Activated T-cell treated with anti-CD3 and anti-CD28 coated beads, Interleukin-2, amount 50 U/mL, for 24 hours (primary cell): ENCODE measurements around the gene CAPN5.

Experiments used
- DNase-seq: peaks from one replicate; pipeline ENCODE4 v3.0.0-alpha.2; 2020
- H3K27ac Mint-ChIP-seq: 2 replicates; pipeline ENCODE4 v1.8.0; 2020; ENCODE audit warnings: mild to moderate bottlenecking, mixed read lengths
- H3K27me3 Mint-ChIP-seq: 2 replicates; pipeline ENCODE4 v1.8.0; 2020; ENCODE audit warnings: mixed read lengths
- H3K36me3 Mint-ChIP-seq: 2 replicates; pipeline ENCODE4 v1.8.0; 2020; ENCODE audit warnings: low read depth, mixed read lengths
- H3K4me1 Mint-ChIP-seq: 2 replicates; pipeline ENCODE4 v1.8.0; 2020; ENCODE audit warnings: low read depth, mixed read lengths
- H3K4me3 Mint-ChIP-seq: 2 replicates; pipeline ENCODE4 v1.8.0; 2020; ENCODE audit warnings: mild to moderate bottlenecking, moderate library complexity, mixed read lengths
- H3K9me3 Mint-ChIP-seq: 2 replicates; pipeline ENCODE4 v1.8.0; 2020; ENCODE audit warnings: mixed read lengths

CAPN5 gene

GRCh38 chr11:77149716-77150392, 83.1 kb downstream of the CAPN5 start:
- H3K27ac Mint-ChIP-seq = no peak overlapping the region
- no peaks in the 10 kb centered on the region for H3K27me3 Mint-ChIP-seq
- peaks cover 42% of the 10 kb centered on the region for H3K4me1 Mint-ChIP-seq
- H3K4me3 Mint-ChIP-seq = no peak overlapping the region
- DNase-seq = no peak
- H3K9me3 Mint-ChIP-seq = no peaks in the 10 kb centered on the region
- H3K36me3 Mint-ChIP-seq = no peaks in the 10 kb centered on the region

GRCh38 chr11:77150836-77151235, 84.1 kb downstream of the CAPN5 start:
- DNase-seq = no peak
- no peaks in the 10 kb centered on the region for H3K27me3 Mint-ChIP-seq
- no peaks in the 10 kb centered on the region for H3K36me3 Mint-ChIP-seq
- no peak overlapping the region for H3K4me3 Mint-ChIP-seq
- peaks cover 42% of the 10 kb centered on the region for H3K4me1 Mint-ChIP-seq
- H3K27ac Mint-ChIP-seq = no peak overlapping the region
- H3K9me3 Mint-ChIP-seq = no peaks in the 10 kb centered on the region

GRCh38 chr11:77151804-77152509, 85.2 kb downstream of the CAPN5 start:
- peak; percentile 63 for DNase-seq
- peaks cover 42% of the 10 kb centered on the region for H3K4me1 Mint-ChIP-seq
- H3K9me3 Mint-ChIP-seq = no peaks in the 10 kb centered on the region
- peak overlapping the region; percentile 12 for H3K4me3 Mint-ChIP-seq
- peak overlapping the region; percentile 86 for H3K27ac Mint-ChIP-seq
- H3K27me3 Mint-ChIP-seq = no peaks in the 10 kb centered on the region
- no peaks in the 10 kb centered on the region for H3K36me3 Mint-ChIP-seq

- Mint-ChIP-seq H3K27ac (peak overlapping the region; percentile 86), H3K36me3 (no peaks in the 10 kb centered on the region), H3K4me1 (peaks cover 34% of the 10 kb centered on the region), H3K9me3 (no peaks in the 10 kb centered on the region), H3K27me3 (no peaks in the 10 kb centered on the region), H3K4me3 (no peak overlapping the region)
- no peak for DNase-seq
These were observed 86.1 kb downstream of the CAPN5 start for GRCh38 chr11:77152846-77153245.

- Mint-ChIP-seq H3K4me3 (no peak overlapping the region), H3K9me3 (no peaks in the 10 kb centered on the region), H3K27me3 (no peaks in the 10 kb centered on the region), H3K4me1 (peaks cover 28% of the 10 kb centered on the region), H3K36me3 (no peaks in the 10 kb centered on the region), H3K27ac (no peak overlapping the region)
- DNase-seq = no peak
These were observed 86.8 kb downstream of the CAPN5 start for GRCh38 chr11:77153276-77154185.

GRCh38 chr11:77154381-77155081, 87.8 kb downstream of the CAPN5 start:
- H3K4me3 Mint-ChIP-seq = no peak overlapping the region
- H3K27me3 Mint-ChIP-seq = no peaks in the 10 kb centered on the region
- DNase-seq = no peak
- H3K4me1 Mint-ChIP-seq = peaks cover 26% of the 10 kb centered on the region
- no peaks in the 10 kb centered on the region for H3K9me3 Mint-ChIP-seq
- H3K36me3 Mint-ChIP-seq = no peaks in the 10 kb centered on the region
- no peak overlapping the region for H3K27ac Mint-ChIP-seq

GRCh38 chr11:77155082-77155475, 88.3 kb downstream of the CAPN5 start:
- no peaks in the 10 kb centered on the region for H3K9me3 Mint-ChIP-seq
- no peak overlapping the region for H3K27ac Mint-ChIP-seq

GRCh38 chr11:77155556-77156130, 88.9 kb downstream of the CAPN5 start:
- Mint-ChIP-seq H3K27ac (no peak overlapping the region), H3K36me3 (no peaks in the 10 kb centered on the region), H3K27me3 (no peaks in the 10 kb centered on the region), H3K4me3 (no peak overlapping the region), H3K9me3 (no peaks in the 10 kb centered on the region), H3K4me1 (peaks cover 26% of the 10 kb centered on the region)
- DNase-seq = no peak

More at GRCh38 chr11:77155082-77155475, 88.3 kb downstream of the CAPN5 start:
- Mint-ChIP-seq H3K36me3 (no peaks in the 10 kb centered on the region), H3K4me3 (no peak overlapping the region), H3K27me3 (no peaks in the 10 kb centered on the region), H3K4me1 (peaks cover 26% of the 10 kb centered on the region)
- no peak for DNase-seq

- Mint-ChIP-seq H3K27me3 (no peaks in the 10 kb centered on the region), H3K4me3 (no peak overlapping the region), H3K27ac (no peak overlapping the region), H3K4me1 (peaks cover 22% of the 10 kb centered on the region), H3K9me3 (no peaks in the 10 kb centered on the region), H3K36me3 (no peaks in the 10 kb centered on the region)
- DNase-seq = no peak
These were observed 89.8 kb downstream of the CAPN5 start for GRCh38 chr11:77156396-77157195.

GRCh38 chr11:77158041-77158695, 91.4 kb downstream of the CAPN5 start:
- Mint-ChIP-seq H3K27ac (no peak overlapping the region), H3K4me1 (peaks cover 6% of the 10 kb centered on the region), H3K36me3 (no peaks in the 10 kb centered on the region), H3K27me3 (no peaks in the 10 kb centered on the region), H3K4me3 (no peak overlapping the region), H3K9me3 (no peaks in the 10 kb centered on the region)
- DNase-seq = no peak

- no peaks in the 10 kb centered on the region for H3K4me1 Mint-ChIP-seq
- H3K27ac Mint-ChIP-seq = no peak overlapping the region
- no peak for DNase-seq
- no peaks in the 10 kb centered on the region for H3K27me3 Mint-ChIP-seq
- no peak overlapping the region for H3K4me3 Mint-ChIP-seq
- H3K9me3 Mint-ChIP-seq = no peaks in the 10 kb centered on the region
- no peaks in the 10 kb centered on the region for H3K36me3 Mint-ChIP-seq
These were observed 92.6 kb downstream of the CAPN5 start for GRCh38 chr11:77159219-77159936.

GRCh38 chr11:77159937-77160495, 93.2 kb downstream of the CAPN5 start:
- Mint-ChIP-seq H3K9me3 (no peaks in the 10 kb centered on the region), H3K36me3 (no peaks in the 10 kb centered on the region), H3K27me3 (no peaks in the 10 kb centered on the region), H3K4me3 (no peak overlapping the region), H3K4me1 (no peaks in the 10 kb centered on the region), H3K27ac (no peak overlapping the region)
- no peak for DNase-seq
